ENCODE data around the gene LBHD2.

The LBHD2 gene

GRCh38 chr14:103066399-103066798, 17.6 kb upstream of the LBHD2 start:
- Histone ChIP-seq H3K4me2 (no peak overlapping the region), H3K27me3 (ENCODE audit: insufficient read depth, low read depth) (no peaks in the 10 kb centered on the region), H3K9ac (no peak overlapping the region), H3K79me2 (ENCODE audit: insufficient read depth, low read depth) (no peaks in the 10 kb centered on the region), H3K4me1 (ENCODE audit: low read depth, poor library complexity, severe bottlenecking) (peaks cover 7% of the 10 kb centered on the region), H3K27ac (no peak overlapping the region), H2AFZ (ENCODE audit: low read depth) (no peak overlapping the region), H4K20me1 (ENCODE audit: insufficient read depth) (no peaks in the 10 kb centered on the region), H3K4me3 (IDR thresholded peaks at IDR 0.05; ENCODE audit: insufficient read depth, low read depth, low read length) (no peak overlapping the region), H3K36me3 (ENCODE audit: insufficient read depth) (no peaks in the 10 kb centered on the region)
- TF ChIP-seq, protein P1, sequence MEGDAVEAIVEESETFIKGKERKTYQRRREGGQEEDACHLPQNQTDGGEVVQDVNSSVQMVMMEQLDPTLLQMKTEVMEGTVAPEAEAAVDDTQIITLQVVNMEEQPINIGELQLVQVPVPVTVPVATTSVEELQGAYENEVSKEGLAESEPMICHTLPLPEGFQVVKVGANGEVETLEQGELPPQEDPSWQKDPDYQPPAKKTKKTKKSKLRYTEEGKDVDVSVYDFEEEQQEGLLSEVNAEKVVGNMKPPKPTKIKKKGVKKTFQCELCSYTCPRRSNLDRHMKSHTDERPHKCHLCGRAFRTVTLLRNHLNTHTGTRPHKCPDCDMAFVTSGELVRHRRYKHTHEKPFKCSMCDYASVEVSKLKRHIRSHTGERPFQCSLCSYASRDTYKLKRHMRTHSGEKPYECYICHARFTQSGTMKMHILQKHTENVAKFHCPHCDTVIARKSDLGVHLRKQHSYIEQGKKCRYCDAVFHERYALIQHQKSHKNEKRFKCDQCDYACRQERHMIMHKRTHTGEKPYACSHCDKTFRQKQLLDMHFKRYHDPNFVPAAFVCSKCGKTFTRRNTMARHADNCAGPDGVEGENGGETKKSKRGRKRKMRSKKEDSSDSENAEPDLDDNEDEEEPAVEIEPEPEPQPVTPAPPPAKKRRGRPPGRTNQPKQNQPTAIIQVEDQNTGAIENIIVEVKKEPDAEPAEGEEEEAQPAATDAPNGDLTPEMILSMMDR (conservative IDR thresholded peaks at IDR 0.05; ENCODE audit: low read depth, low read length), result no peak

DNA sequence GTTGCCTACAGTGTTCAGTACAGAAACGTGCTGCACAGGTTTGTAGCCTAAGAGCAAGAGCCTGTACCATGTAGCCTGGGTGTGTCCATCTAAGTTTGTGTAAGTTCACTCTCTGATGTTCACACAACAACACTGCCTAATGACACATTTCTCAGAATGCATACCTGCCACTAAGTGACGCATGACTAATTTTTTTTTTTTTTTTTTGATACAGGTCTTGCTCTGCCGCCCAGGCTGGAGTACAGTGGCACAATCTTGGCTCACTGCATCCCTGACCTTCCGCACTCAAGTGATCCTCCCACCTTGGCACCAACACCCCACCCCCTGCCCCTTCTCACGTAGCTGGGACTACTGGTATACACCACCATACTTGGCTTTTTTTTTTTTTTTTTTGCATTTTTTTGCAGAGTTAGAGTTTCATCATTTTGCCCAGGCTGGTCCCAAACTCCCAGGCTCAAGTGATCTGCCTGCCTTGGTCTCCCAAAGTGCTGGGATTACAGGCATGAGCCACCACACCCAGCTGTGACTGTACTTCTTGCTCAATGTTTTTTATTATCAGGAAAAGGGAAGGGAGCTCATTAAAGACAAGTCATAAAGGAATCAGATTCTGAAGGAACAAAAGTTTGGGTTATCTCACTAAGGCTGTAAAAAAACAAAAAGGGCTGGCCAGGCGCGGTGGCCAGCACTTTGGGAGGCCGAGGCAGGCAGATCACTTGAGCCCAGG, 16.6 kb upstream of the LBHD2 start:
- no peak overlapping the region for H3K27ac ChIP-seq
- no peaks in the 10 kb centered on the region for H3K27me3 ChIP-seq (ENCODE audit: insufficient read depth, low read depth)
- H2AFZ ChIP-seq (ENCODE audit: low read depth), result no peak overlapping the region
- no peak overlapping the region for H3K9ac ChIP-seq
- no peaks in the 10 kb centered on the region for H3K4me1 ChIP-seq (ENCODE audit: low read depth, poor library complexity, severe bottlenecking)
- no peaks in the 10 kb centered on the region for H3K36me3 ChIP-seq (ENCODE audit: insufficient read depth)
- TF ChIP-seq, protein P1 (conservative IDR thresholded peaks at IDR 0.05; ENCODE audit: low read depth, low read length), result no peak
- no peaks in the 10 kb centered on the region for H3K79me2 ChIP-seq (ENCODE audit: insufficient read depth, low read depth)
- H4K20me1 ChIP-seq (ENCODE audit: insufficient read depth), result no peaks in the 10 kb centered on the region
- H3K4me2 ChIP-seq, result no peak overlapping the region
- no peak overlapping the region for H3K4me3 ChIP-seq (IDR thresholded peaks at IDR 0.05; ENCODE audit: insufficient read depth, low read depth, low read length)

DNA sequence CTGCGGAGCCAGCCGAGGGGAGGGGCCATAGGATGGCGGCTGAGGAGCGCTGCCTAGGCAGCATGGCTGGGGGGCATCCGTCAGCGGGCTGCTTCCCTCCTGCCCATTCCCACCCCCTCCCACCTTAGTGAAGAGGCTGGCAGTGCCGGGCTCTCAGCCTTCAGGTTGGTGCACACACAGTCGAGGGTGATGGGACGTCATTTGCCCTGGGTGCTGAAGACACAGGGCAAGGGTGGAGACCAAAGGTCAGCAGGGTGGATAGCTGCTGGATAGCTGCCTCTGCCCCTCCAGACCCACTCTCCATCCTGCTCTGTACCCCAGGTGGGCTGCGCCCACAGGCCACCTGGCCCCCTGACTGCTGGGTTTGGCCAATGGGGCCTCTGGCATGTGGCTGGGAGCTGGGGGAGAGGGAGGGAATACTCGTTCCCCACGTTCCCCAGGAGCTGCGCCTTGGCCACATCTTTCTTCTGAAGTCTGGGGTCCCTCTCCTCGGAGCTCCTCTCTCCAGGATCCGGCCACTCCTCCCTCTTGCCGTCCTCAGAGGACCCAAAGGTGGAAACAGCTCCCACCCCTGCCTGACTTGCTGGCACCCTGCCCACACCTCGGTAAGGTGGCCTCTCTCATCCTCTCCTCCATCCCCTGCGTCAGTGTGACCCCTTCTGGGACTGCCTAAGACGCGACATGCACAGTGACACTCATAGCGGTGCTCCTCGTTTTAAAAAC, 15.5 kb upstream of the LBHD2 start:
- no peaks in the 10 kb centered on the region for H3K79me2 ChIP-seq (ENCODE audit: insufficient read depth, low read depth)
- H2AFZ ChIP-seq (ENCODE audit: low read depth), result no peak overlapping the region
- no peaks in the 10 kb centered on the region for H4K20me1 ChIP-seq (ENCODE audit: insufficient read depth)
- H3K4me2 ChIP-seq, result no peak overlapping the region
- H3K9ac ChIP-seq, result no peak overlapping the region
- TF ChIP-seq, protein P1 (conservative IDR thresholded peaks at IDR 0.05; ENCODE audit: low read depth, low read length), result no peak
- H3K27me3 ChIP-seq (ENCODE audit: insufficient read depth, low read depth), result no peaks in the 10 kb centered on the region
- H3K36me3 ChIP-seq (ENCODE audit: insufficient read depth), result no peaks in the 10 kb centered on the region
- no peaks in the 10 kb centered on the region for H3K4me1 ChIP-seq (ENCODE audit: low read depth, poor library complexity, severe bottlenecking)
- H3K27ac ChIP-seq, result no peak overlapping the region
- no peak overlapping the region for H3K4me3 ChIP-seq (IDR thresholded peaks at IDR 0.05; ENCODE audit: insufficient read depth, low read depth, low read length)

GRCh38 chr14:103070263-103070885, 13.6 kb upstream of the LBHD2 start:
- H3K36me3 ChIP-seq (ENCODE audit: insufficient read depth), result no peaks in the 10 kb centered on the region
- no peak overlapping the region for H3K4me3 ChIP-seq (IDR thresholded peaks at IDR 0.05; ENCODE audit: insufficient read depth, low read depth, low read length)
- TF ChIP-seq, protein P1 (conservative IDR thresholded peaks at IDR 0.05; ENCODE audit: low read depth, low read length), result no peak
- no peak overlapping the region for H3K4me2 ChIP-seq
- H3K79me2 ChIP-seq (ENCODE audit: insufficient read depth, low read depth), result no peaks in the 10 kb centered on the region
- no peak overlapping the region for H3K27ac ChIP-seq
- H3K4me1 ChIP-seq (ENCODE audit: low read depth, poor library complexity, severe bottlenecking), result no peaks in the 10 kb centered on the region
- no peak overlapping the region for H3K9ac ChIP-seq
- no peak overlapping the region for H2AFZ ChIP-seq (ENCODE audit: low read depth)
- no peaks in the 10 kb centered on the region for H3K27me3 ChIP-seq (ENCODE audit: insufficient read depth, low read depth)
- H4K20me1 ChIP-seq (ENCODE audit: insufficient read depth), result no peaks in the 10 kb centered on the region

Data from KMS-11 (cell line).